SKM-1 (cell line): ENCODE results near the gene NSD1.
"Not testable (repeated sequence)": the region's sequence is repeated elsewhere in the genome, so short reads cannot be mapped to it uniquely, and the experiment has no call there.

Experiments used
- DNase-seq: peaks from one replicate; lab custom pipeline; 2025; ENCODE audit not compliant: unreplicated experiment; lab: John Stamatoyannopoulos, UW

The NSD1 gene

DNA sequence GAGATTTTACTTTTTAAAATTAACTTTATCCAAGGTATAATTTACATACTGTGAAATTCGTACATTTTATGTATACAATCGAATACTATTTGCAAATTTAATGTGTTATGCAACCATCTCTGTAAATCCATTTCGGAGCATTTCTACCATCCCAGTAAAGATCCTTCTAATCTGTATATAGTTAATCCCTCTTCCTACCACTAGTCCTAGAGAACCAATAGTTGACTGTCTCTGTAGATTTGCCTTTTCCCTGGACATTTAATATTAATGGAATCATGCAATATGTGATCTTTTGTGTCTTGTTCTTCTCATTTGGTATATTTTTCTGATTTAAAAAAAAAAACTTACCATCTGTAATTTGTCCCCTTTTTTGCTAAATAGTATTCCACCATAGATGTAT lies 95.2 kb downstream of the NSD1 start:
- DNase-seq, result no peak

DNA sequence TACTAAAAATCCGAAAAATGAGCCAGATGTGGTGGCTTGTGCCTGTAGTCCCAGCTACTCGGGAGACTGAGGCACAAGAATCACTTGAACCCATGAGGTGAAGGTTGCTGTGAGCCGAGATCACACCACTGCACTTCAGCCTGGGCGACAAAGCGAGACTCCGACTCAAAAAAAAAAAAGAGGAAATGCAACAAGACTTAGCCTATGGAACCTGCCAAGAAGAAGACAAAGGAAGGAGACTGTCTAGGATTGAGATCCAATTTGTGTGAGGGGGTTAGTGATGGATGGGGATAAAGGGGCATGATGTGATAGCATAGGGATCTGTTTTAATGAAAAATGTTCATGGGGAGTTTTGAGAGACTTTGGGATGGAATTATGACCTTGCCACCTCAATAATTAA lies 97.1 kb downstream of the NSD1 start:
- DNase-seq, result no peak

DNA sequence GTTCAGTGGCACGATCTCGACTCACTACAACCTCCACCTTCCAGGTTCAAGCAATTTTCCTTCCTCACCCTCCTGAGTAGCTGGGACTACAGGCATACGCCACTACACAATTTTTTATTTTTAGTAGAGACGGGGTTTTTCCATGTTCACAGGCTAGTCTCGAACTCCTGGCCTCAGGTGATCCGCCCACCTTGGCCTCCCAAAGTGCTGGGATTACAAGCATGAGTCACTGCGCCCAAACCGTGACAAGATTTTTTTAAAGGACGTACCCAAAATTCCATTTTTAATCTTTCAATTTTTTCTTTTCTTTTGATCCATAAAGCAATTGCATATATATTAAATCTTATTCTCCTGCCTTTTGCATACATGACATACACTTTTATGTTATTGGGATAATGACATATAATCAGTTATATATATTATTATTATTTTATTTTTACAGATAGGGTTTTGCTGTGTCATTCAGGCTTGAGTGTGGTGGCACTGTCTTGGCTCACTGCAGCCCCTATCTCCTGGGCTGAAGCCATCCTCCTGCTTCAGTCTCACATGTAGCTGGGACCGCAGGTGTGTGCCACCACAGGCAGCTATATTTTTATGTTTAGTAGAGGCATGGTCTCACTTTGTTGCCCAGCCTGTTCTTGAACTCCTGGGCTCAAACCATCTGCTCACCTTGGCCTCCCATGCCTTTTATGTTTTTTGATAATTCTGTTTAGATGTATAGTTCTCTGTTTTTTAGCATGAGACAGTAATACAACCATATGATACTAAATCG lies 98.1 kb downstream of the NSD1 start:
- DNase-seq, result no peak

DNA sequence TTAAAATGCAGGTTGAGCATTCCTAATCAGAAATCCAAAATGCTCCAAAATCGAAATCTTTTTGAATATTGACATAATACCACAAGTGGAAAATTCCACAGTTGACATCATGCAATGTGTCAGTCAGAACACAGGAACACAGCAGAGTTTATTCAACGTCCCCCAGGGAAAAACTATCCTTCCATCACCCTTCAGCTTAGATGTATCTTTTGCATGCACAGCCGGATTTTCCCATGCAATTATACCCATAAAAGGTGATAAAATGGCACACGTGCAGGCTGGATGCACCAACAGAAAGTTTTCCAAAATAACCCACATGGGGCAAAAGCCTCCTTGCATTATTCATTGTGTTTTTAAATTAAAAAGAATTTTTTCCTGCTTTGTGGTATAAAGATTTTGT lies 98.8 kb downstream of the NSD1 start:
- no peak for DNase-seq

DNA sequence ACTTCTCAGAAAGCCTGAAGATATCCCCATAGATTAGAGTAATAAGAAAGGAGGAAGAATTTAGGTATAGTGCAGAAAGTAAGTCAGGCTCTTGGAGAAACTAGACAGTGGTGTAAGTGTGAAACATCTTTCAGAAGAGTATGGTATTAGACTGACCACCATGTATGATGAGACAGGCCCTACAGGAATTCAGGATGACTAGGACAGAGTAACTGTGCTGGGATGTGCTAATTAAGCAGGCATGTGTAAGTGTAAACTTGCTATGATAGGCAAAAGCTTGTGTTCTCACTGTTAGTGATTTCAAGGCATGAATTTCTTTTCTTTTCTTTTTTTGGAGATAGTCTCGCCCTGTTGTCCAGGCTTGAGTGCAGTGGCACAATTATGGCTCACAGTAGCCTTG lies 99.2 kb downstream of the NSD1 start:
- no peak for DNase-seq

DNA sequence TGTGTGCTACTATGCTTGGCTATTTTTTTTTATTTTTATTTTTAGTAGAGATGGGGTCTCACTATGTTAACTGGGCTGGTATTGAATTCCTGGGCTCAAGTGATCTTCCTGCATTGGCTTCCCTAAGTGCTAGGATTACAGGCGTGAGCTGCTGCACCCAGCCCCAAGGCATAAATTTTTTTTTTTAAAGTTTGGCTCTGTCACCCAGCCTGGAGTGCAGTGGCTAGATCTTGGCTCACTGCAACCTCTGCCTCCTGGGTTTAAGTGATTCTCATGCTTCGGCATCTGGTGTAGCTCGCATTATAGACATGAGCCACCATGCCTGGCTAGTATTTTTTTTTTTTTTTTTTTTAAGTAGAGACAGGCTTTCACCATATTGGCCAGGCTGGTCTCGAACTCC lies 99.6 kb downstream of the NSD1 start:
- no peak for DNase-seq

DNA sequence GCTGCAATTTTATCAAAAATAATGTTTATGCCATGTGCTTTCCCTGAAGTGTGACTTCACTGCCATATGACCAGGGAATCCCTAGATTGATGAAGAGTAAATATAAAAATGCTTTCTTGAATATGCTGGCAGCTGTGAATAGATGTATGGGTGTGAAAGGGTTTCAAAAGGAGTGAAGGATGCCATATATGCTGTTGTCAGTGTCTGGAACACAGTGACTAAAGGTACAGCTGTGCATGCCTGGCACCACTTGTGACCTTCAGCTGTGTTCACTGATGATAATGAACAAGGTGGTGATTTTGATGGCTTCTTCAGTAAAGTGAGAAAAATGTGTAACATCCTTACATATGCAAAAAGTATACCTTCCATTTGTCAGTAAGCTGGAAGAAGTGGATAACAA lies 100.2 kb downstream of the NSD1 start:
- no peak for DNase-seq

DNA sequence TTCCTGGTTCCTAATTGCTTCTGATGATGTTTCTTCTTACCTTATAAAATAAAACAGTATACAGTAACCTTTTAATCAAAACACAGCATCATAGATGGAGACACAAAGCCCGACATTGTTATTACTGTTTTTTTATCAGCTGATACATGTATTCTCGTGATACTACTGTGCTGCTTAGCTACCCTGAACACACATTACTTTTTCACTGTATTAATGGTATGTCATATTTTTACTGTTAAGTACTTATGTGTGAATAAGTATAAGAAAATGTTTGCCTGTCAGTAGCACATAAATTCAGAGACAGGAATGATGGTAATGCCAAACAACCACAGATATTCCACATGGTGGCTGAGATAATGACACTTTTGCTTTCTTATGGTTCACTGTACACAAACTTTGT lies 101.3 kb downstream of the NSD1 start:
- DNase-seq, result no peak

DNA sequence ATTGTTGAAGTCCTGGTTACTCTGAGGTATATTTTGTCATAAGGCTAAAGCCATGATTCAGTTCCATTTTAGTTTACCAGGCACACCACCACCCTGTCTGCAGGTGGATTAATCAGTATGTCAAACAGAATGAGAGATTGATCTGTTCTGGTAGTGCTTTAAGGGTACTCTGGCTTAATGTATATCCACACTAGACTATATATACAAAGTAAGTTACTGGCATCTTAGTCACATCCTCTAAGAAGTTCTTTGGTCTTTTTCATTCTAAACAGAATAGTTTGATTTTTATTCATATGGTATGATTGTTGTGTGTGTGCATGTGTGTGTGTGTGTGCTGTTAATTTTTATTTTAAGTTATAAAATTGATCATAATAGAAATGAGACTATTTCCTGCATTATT lies 108.2 kb downstream of the NSD1 start:
- DNase-seq, result no peak

DNA sequence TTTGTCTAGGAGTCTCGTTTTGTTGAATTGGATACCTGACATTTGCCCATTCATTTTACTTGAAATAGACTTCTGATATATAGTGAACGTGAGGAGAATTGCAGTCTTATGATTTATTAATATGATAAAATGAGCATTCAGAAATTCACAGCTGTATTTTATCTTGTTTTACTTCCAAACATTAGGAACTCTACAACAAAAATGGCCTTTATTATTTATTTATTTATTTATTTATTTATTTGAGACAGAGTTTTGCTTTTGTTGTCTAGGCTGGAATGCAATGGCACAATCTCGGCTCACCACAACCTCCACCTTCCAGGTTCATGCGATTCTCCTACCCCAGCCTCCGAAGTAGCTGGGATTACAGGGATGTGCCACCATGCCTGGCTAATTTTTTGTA lies 108.7 kb downstream of the NSD1 start:
- DNase-seq, result no peak

DNA sequence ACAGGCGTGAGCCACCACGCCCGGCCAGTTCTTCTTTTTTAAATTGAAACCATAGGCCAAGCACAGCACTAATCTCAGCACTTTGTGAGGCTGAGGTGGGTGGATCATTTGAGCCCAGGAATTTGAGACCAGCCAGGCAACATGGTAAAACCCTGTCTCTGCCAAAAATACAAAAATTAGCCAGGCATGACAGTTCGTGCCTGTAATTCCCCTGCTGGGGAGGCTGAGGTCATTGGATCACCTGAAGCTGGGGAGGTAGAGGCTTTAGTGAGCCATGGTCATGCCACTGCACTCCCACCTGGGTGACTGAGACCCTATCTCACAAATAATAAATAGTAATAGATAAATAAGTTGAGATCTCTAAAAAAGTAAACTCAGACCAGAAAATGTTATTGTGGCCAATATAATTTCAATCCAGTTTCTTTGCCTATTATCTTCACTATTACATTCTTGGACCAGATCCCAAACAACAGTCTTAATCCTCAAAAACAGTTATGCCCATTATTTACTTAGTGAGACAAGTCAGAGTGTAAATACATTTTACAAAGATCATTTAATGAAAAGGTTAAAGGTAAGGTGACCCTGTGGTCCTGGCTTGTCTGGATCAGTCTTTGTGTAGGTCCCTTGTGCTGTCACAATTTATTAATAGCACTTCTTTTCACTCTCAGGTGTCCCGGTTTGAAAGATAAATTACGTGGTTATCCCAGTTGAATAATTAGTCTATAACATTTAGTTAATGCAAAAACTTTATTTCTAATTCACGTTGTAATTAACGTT lies 116.4 kb downstream of the NSD1 start:
- DNase-seq, result no peak

DNA sequence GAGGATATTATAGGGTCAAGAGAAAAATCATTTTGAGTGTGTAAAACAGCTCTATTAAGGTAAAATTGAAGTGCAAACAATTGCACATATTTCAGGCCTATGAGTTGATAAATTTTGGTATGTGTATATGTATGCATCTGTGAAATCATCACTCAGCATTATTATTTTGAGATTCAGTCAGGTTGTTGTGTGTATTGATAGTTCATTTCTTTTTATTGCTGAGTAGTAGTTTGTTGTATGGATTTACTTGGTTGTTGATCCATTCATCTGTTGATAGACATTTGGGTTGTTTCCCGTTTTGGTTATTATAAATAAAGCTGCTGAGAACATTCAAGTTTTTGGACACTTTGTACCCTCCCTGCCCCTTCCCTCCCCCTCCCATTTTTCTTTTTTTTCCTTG lies 119.7 kb downstream of the NSD1 start:
- no peak for DNase-seq

DNA sequence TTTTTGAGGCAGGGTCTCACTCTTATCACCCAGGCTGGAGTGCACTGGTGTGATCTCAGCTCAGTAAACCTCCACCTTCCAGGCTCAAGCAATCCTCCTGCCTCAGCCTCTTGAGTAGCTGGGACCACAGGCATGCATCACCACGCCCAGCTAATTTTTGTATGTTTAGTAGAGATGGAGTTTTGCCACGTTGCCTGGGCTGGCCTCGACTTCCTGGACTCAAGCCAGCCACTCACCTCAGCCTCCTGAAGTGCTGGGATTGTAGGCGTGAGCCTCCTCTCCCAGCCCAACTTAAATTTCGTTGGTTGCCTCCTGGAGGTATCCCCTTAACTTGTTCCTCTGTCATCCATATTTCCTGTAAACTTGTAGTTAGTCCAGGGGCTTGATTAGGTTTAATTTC lies 122.7 kb downstream of the NSD1 start:
- DNase-seq, result no peak

DNA sequence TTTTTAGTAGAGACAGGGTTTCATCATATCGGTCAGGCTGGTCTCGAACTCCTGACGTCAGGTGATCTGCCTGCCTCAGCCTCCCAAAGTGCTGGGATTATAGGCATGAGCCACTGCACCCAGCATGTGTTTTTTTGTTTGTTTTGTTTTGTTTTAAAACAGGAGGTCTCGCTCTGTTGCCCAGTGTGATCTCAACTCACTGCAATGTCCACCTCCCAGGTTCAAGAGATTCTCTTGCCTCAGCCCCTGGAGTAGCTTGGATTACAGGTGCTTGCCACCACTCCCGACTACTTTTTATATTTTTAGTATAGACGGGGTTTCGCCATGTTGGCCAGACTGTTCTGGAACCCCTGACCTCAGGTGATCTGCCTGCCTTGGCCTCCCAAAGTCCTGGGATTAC lies 125.1 kb downstream of the NSD1 start:
- not testable (repeated sequence) for DNase-seq

DNA sequence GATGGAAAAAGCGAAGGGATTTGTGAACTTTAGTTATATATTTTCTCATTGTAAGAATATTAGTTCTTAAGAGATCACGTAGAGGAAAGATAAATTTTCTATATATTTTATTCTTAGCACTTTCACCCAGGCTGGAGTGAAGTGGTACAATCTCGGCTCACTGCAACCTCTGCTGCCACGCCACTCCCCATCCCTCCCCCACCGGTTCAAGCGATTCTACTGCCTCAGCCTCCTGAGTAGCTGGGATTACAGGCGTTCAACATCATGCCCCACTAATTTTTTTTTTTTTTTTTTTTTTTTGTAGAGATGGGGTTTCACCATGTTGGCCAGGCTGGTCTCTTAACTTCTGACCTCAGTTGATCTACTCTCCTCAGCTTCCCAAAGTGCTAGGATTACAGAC lies 127.4 kb downstream of the NSD1 start:
- DNase-seq, result no peak

DNA sequence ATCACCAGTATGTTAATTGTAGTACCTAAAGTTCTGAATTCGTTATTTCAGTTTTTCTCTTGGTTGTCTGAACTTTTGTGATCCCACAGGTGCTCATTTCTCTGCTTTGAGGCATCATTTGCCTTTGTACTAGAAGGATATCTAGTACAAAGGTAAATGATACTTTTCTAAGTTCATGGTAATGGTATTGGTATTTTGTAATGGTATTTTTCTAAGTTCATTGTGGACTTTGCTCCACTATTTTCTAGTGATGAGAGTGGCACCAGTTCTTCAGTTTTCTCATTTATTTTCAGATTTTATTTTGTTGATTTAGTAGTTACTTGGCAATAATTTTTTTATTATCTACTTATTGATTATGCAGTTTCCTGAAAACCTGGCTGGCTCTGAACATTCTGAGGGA lies 127.9 kb downstream of the NSD1 start:
- no peak for DNase-seq

DNA sequence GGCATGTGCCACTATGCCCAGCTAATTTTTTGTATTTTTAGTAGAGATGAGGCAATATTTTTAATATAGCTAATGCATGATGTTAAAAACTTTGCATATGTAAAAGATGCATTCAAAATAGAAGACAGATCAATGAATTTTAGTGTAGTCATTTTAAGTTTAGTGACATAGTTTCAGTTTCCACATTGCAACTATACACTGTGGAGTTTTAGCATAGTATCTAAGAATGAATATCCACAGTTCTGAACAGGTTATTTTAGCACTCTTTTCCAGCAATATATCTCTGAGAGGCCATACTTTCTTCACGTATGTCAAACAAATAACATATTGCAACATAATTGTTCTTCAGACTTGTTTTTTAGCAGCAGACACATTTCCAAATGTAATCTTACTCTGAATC lies 130.6 kb downstream of the NSD1 start:
- DNase-seq, result no peak

DNA sequence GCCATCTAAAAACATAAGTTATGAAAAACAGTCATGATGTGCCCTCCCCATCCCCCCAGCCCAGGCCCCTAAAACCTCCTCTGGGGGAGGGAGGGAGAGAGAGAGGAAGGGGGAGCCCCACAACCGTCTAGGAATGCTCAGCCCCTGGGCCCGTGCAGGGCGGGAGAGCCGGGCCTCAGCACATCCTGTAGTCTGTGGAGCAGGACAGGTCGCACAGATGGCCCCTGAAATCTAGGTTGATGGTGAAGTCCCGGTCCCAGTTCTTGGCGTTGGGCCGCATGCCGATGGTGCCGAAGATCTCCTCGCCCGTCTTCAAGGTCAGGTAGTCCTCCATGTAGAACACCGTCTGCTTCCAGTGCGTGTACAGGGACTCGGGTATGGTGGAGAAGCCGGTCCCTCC lies 131.8 kb downstream of the NSD1 start:
- DNase-seq, result no peak

DNA sequence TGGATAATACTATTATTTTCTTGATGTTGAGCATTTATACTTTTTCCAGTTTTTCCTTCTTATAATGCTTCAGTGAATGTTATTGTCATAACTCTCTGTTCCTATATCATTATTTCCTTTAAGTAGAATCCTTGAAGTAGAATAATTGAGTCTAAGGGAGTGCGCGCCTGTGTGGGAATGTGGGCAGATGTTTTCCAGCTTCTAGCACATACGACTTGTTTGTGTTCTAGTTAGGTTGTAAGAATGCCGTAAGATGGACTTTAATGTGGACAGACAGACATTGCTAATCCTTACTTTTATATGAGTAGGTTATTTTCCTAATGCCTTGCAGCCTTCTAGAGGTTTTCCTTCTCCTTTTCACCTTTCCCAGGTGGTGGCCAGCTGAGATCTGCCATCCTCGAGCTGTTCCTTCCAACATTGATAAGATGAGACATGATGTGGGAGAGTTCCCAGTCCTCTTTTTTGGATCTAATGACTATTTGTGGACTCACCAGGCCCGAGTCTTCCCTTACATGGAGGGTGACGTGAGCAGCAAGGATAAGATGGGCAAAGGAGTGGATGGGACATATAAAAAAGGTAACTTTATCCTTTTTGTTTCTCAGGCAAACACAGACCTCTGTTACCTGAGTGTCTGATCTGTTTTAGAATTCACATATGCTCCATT lies 135.8 kb downstream of the NSD1 start:
- no peak for DNase-seq

DNA sequence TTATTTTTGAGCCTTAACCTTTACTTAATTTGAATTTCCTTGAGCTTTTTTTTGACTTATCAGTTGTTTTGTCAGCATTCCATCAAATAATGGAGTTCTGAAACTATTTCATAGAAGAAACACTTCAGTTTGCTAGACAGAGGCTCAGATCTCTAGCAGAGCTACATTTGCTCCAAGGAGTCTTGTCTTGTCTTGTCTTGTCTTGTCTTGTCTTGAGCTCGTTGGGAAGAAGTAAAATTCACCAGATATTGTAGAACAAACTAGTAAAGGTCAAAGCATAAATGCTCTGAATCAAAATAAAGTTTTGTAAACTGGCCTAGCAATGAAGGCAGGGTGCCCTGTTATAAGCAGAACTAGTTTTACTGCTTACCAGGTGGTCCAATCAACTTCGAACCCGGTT lies 136.4 kb downstream of the NSD1 start:
- no peak for DNase-seq

DNA sequence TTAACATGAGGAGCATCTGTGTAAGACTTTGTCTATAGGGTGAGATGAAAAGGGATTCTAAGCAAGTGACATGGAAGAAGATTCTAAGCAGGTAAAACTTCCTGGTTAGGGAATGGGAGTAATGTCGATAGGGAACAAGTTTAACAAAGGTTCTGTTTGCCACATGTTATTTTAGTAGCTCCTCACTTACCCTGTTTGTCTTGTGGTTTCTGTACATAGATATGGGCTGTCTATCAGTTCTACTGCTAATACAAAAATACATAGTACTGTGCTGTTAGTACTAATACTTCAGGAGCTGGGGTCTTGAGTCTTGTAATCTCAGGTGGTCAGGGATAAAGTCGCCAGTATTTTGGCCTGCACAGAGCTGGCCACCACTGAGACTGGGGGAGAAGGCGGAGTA lies 137.1 kb downstream of the NSD1 start:
- no peak for DNase-seq

DNA sequence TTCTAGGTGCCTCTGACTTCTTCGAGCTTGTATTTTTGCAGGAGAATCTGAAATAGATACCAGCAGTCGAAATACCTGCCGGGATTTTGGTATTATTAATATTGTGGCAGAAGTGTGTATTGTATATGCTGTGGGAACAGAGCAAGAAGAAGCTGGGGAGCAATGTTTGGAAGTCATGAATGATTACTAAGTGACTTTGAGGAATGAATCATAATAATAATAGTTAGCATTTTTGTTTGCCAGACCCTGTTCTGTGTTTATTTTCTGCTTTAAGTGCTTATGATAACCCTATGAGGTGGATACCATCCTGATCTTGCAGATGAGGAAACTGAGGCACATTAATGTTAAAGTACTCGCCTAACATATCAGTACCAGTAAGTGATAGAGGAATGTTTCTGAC lies 137.5 kb downstream of the NSD1 start:
- DNase-seq, result no peak
